ENCODE data around the gene IL32. TPM values are rescaled to one million over a fixed set of nuclear protein-coding genes. Genes with fewer than 3 reads are reported as not detected.

Gene IL32
- total and polyA plus RNA-seq, 4 donors: 83.7 to 275 (median 200) TPM

DNA sequence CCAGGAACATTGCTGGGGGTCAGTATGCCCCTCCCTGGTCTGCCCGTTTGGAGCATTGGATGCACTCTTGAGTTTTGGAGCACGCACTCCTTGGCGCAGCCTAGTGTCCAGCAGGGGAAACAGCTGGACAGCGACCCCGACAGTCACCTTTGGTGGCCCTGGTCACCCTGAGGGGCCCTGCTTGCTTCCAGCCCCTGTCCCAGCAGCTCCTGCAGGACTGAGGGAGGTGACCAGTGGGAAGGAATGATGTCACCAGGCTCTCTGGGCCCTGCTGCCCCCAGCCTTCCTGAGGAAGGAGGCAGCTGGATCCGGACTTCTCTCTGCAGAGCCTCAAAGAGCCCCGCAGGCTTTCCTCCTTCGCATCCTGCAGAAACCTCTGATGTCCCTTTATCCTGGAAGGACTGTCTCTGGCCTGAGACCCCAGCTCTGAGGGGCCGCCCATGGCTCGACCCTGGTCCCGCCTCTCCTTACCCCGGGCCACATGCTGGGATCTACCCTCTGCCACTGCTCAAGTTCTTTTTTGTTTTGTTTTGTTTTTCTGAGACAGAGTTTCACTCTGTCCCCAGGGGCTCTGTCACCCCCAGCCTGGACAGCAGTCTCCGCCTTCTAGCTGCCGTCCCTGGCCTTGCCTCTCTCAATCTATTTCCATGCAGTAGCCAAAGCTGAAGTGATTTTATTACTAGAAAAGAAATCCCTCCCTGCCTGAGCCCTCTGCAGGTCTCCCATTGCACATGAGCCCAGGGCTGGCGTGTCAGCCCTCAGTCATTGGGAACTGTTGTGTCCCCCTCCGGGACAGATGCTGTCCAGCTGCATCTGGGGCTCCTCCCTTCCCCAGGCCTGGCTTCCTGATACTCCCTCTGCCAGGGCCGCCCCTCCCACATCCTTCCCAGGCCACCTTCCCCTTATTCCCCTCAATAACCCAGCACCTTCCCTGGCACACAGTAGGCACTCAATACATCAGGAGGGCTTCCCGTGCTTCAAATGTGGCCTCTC lies 22.1 kb downstream of the IL32 start:
- peak; percentile 61 for ATAC-seq (ENCODE audit: insufficient read depth, low FRiP score)
- Histone ChIP-seq H3K4me3 (peak overlapping the region; percentile 21), H3K36me3 (ENCODE audit: control insufficient read depth in 4 of 4, insufficient read depth in 4 of 4, low read length in 4 of 4) (no peaks in the 10 kb centered on the region), H3K27me3 (ENCODE audit: control insufficient read depth in 3 of 3, insufficient read depth in 3 of 3, low read length in 2 of 3) (no peaks in the 10 kb centered on the region), H3K4me1 (ENCODE audit: control insufficient read depth in 5 of 5, insufficient read depth in 5 of 5, low read length in 5 of 5) (peaks cover 0 to 17% (median 3%) of the 10 kb centered on the region in 5 donors), H3K9ac (ENCODE audit: insufficient read depth in 1 of 2, low read length in 2 of 2) (no peak overlapping the region), H3K27ac (ENCODE audit: low read depth in 1 of 2, low read length in 1 of 2) (peak overlapping the region; percentile 67 to 83), H3K9me3 (ENCODE audit: control insufficient read depth in 4 of 4, insufficient read depth in 3 of 4, low read length in 3 of 4) (no peaks in the 10 kb centered on the region)
- TF ChIP-seq, protein P1, sequence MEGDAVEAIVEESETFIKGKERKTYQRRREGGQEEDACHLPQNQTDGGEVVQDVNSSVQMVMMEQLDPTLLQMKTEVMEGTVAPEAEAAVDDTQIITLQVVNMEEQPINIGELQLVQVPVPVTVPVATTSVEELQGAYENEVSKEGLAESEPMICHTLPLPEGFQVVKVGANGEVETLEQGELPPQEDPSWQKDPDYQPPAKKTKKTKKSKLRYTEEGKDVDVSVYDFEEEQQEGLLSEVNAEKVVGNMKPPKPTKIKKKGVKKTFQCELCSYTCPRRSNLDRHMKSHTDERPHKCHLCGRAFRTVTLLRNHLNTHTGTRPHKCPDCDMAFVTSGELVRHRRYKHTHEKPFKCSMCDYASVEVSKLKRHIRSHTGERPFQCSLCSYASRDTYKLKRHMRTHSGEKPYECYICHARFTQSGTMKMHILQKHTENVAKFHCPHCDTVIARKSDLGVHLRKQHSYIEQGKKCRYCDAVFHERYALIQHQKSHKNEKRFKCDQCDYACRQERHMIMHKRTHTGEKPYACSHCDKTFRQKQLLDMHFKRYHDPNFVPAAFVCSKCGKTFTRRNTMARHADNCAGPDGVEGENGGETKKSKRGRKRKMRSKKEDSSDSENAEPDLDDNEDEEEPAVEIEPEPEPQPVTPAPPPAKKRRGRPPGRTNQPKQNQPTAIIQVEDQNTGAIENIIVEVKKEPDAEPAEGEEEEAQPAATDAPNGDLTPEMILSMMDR (IDR thresholded peaks at IDR 0.05; ENCODE audit: control extremely low read depth, extremely low read depth): no peak
- peak; percentile 38 to 72 (median 50) for DNase-seq
- 31 to 46% methylated on average over 18 of the region's 18 CpGs for WGBS, 2 donors

DNA sequence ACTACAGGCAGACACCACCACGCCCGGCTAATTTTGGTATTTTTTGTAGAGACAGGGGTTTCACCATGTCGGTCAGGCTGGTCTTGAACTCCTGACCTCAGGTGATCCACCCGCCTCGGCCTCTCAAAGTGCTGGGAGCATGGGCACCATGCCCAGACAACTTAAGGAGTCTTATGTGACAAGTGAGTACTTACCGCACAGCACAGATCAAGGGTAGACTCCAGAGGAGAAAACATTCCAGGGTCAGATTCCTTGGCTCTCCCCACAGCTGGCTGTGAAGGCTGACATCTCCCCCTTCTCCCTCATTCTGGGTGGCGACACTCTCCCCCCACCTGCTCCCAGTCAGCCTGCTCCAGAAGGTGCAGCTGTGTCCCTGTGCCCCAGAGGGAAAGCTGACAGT lies 23.0 kb downstream of the IL32 start:
- Histone ChIP-seq H3K27ac (ENCODE audit: low read depth in 1 of 2, low read length in 1 of 2) (peak overlapping the region in 1 of 2 donors; percentile 60), H3K36me3 (ENCODE audit: control insufficient read depth in 4 of 4, insufficient read depth in 4 of 4, low read length in 4 of 4) (no peaks in the 10 kb centered on the region)
- peak; percentile 24 to 62 (median 48) for DNase-seq

DNA sequence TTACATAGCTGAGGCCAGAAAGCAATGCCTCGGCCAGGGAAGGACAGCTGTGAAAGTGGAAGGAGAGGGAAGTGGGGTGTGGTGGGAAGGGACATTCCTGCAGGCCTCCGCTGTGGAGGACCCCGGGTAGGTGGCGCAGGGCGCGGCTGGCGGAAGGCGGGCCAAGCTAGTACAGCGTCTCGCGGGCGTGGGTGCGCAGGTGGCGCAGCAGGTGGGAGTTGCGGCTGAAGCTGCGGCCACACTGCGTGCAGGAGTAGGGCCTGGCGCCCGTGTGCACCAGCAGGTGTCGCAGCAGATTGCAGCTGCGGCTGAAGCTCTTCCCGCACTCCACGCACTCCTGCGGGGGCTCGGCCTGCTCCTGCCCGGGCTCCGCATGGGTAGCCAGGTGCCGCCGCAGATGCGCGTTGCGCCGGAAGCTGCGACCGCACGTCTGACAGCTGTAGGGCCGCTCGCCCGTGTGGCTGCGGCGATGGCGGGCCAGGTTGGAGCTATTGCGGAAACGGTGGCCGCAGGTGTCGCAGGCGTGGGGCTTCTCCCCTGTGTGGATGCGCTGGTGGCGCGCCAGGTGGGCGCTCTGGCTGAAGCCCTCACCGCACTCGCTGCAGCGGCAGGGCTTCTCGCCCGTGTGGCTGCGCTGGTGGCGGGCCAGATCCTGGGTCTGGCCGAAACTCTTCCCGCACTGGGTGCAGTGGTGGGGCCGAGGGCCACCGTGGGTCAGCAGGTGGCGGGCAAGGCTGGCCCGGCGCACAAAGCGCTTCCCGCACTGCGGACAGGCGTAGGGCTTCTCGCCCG lies 23.7 kb downstream of the IL32 start:
- ATAC-seq (ENCODE audit: insufficient read depth, low FRiP score): no peak
- no peak for DNase-seq
- Histone ChIP-seq H3K27ac (ENCODE audit: low read depth in 1 of 2, low read length in 1 of 2) (peak overlapping the region in 1 of 2 donors; percentile 60), H3K4me3 (no peak overlapping the region), H3K9me3 (ENCODE audit: control insufficient read depth in 4 of 4, insufficient read depth in 3 of 4, low read length in 3 of 4) (no peaks in the 10 kb centered on the region), H3K9ac (ENCODE audit: insufficient read depth in 1 of 2, low read length in 2 of 2) (no peak overlapping the region), H3K27me3 (ENCODE audit: control insufficient read depth in 3 of 3, insufficient read depth in 3 of 3, low read length in 2 of 3) (peaks cover 0 to 3% (median 0%) of the 10 kb centered on the region in 3 donors), H3K36me3 (ENCODE audit: control insufficient read depth in 4 of 4, insufficient read depth in 4 of 4, low read length in 4 of 4) (no peaks in the 10 kb centered on the region), H3K4me1 (ENCODE audit: control insufficient read depth in 5 of 5, insufficient read depth in 5 of 5, low read length in 5 of 5) (peaks cover 0 to 17% (median 3%) of the 10 kb centered on the region in 5 donors)
- 90 to 95% methylated on average over 71 of the region's 71 CpGs for WGBS, 2 donors
- TF ChIP-seq, protein P1 (IDR thresholded peaks at IDR 0.05; ENCODE audit: control extremely low read depth, extremely low read depth): no peak

More for the DNA sequence above, 23.0 kb downstream of the IL32 start:
- WGBS, 2 donors: 59 to 81% methylated on average over 7 of the region's 7 CpGs
- Histone ChIP-seq H3K27me3 (ENCODE audit: control insufficient read depth in 3 of 3, insufficient read depth in 3 of 3, low read length in 2 of 3) (peaks cover 0 to 3% (median 0%) of the 10 kb centered on the region in 3 donors), H3K9me3 (ENCODE audit: control insufficient read depth in 4 of 4, insufficient read depth in 3 of 4, low read length in 3 of 4) (no peaks in the 10 kb centered on the region), H3K9ac (ENCODE audit: insufficient read depth in 1 of 2, low read length in 2 of 2) (no peak overlapping the region), H3K4me3 (no peak overlapping the region), H3K4me1 (ENCODE audit: control insufficient read depth in 5 of 5, insufficient read depth in 5 of 5, low read length in 5 of 5) (peaks cover 0 to 17% (median 3%) of the 10 kb centered on the region in 5 donors)
- no peak for ATAC-seq (ENCODE audit: insufficient read depth, low FRiP score)
- TF ChIP-seq, protein P1 (IDR thresholded peaks at IDR 0.05; ENCODE audit: control extremely low read depth, extremely low read depth): no peak
